ENCODE measurements around the gene CACYBP.

Gene CACYBP, protein sequence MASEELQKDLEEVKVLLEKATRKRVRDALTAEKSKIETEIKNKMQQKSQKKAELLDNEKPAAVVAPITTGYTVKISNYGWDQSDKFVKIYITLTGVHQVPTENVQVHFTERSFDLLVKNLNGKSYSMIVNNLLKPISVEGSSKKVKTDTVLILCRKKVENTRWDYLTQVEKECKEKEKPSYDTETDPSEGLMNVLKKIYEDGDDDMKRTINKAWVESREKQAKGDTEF

DNA sequence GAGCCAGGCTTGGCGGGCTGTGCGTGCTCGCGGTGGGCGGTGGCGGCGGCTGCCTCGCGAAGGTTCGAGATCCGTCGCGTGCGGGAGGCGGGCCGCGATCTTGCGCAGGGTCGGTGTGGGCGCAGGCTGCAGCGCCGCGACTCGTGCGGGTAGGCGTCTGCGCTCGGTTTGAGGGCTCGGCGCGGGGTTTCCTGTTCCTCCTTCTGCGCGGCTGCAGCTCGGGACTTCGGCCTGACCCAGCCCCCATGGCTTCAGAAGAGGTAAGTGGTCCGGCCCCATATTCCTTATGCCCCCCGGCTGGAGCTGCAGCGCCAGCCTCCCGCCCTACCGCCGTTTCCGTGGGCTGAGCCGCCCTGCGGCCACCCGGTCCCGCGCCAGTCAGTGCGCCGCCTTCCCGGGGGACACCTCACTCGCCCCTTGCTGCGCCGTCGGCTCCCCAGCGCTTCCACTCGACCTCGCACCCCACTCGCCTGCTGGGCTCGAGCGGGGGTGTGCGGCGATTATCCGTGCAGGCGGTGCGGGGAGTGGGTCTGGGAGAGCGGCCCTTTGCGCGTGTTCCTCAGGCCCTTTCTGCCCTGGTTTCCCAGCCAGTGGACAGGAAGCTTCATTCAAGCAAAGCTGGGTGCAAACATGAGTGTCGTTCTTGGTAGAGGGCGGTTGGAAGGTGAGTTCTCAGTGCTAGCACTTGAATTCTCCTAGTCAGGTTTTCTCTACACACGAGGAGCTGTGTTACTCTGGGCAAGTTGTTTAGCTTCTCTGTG lies at the start of gene CACYBP:
CACYBP (plus strand) TSS at position 12 of the 761 bp plus-strand sequence; CDS start at position 246, 234 bp downstream.
- H3K27ac ChIP-seq = peak within 1 kb of the TSS; percentile 95
- no peak for DNase-seq (ENCODE audit: low read depth, low spot score)

DNA sequence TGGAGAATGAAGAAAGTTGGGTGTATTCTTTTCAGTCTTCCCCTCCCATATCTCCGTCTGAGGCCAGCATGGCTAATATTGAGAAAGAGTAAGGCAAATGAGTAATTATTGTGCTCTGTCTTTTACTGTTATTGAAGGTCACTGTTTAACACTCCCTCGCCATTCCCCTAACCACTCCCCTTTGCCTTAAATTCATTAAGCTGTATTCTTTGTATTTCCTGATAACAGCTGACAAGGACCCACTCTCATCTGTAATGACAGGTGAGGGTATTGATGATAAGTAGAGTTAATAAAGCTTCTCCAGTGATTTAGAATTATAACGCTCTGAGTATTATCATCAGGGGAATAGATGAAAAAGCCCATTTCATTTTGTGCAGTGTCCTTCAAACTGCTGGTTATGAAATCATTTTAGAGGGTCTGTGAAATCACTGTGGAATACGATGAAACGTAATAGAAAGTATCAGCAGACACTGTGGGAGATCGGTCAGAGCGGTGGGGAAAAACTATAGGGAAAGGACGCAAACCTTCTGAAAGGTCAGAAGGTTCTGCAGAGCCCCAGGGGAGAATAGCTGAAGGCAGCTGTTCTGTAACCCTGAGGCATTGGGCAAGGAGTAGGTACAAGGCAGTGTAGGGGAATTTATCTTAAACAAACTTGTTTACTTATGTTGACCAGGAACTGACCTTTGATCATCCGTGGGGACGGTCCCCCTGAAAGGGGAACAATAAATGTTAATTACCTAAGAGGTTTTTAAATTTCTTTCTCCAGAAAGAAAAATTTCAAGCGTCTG lies 46.3 kb upstream of the CACYBP start:
- H3K27ac ChIP-seq = no peak overlapping the region
- DNase-seq (ENCODE audit: low read depth, low spot score) = no peak

DNA sequence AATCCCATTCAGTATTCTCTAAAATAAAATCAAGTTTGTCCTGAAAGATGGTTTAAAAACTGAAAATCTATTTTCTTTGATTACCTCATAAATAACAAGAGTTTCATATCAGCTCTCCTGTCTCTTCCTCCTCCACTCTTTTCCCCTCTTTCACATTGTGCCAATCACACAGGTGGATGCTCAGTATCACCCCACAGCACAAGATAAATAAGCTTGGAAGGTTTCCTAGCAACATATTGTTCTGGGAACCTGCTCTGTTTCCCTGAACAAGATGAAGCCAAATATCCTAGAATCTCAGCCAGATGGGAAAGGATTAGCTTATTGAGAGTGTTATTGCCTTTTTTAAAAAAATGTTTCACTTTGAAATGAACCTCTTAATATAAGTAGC lies 45.7 kb upstream of the CACYBP start:
- no peak for DNase-seq (ENCODE audit: low read depth, low spot score)
- no peak overlapping the region for H3K27ac ChIP-seq

DNA sequence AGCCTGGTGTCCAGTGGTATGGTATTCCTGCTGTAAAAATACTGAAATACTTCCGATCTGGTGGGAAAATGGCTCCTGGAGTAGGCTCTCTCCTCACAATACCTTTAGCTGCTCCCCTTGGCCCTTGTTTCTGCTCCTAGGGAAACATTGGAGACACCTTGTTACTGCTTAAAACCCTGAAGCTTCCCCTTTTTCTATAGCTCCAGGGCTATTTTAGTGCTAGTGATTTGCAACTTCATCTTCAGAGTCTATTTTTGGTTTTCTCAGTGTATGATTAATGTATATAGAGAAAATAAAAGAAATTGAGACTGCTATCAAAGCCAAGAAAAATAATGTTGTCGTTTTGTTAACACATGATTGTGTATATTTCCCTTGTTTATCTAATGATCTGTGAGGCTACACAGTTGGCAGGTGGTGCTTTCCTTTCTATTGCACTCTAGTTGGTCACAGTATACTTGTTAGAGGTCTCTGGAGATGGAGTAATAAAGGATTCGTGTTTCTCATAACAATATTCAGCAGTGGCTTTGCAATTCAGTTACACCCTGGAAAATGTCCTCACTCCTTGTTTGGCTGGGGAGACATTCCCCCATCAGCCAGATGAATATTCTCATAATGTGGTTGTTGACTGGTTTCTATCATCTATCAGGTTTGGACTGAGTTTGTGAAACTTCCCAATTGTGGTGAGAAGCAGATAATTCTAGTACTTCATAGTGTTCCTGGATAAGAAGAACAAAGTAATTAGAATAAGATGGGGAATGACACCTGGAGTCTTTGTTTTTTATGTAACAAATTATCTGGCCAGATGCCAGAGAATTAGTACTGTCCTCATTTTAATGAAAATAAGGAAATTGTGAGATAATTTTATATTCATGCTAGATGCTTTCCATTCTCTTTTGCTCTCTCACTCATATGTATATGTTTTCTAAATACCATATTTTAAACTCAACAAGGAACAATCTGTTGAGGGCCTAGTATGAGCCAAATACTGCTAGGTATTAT lies 44.8 kb upstream of the CACYBP start:
- no peak for DNase-seq (ENCODE audit: low read depth, low spot score)
- H3K27ac ChIP-seq = no peak overlapping the region

DNA sequence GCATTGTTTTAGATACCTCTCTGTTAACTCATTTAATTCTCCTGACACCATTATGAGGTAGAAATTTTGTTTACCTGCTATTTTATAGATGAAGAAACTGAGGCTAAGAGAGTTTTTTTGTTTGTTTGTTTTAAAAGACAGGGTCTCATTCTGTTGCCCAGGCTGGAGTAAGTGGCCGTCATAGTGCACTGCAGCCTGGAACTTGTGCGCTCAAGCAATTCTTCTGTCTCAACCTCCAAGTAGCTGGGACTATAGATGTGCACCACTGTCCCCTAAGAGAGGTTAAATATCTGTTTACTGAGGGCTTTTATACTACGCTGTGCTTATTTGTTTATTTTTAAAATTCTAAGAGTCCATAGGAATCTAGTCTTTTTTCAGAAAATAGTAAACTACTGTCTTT lies 43.7 kb upstream of the CACYBP start:
- no peak for DNase-seq (ENCODE audit: low read depth, low spot score)
- H3K27ac ChIP-seq = no peak overlapping the region

DNA sequence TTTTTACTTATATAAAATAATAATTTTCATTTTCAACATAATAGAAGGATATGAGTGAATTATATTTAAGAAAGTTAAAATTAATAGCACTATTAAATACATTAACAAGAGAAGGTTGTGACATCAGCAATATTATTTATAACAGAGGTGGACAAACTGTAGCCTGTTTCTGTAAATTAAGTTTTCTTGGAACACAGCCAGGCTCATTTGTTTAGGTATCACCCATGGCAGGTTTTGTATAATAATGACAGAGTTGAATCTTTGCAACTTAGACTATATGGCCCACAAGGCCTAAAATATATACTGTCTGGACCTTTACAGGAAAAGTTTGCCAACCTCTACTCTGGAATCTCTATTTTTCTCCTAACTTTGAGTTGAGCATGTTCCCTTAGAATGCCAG lies 42.8 kb upstream of the CACYBP start:
- H3K27ac ChIP-seq = no peak overlapping the region
- DNase-seq (ENCODE audit: low read depth, low spot score) = no peak

DNA sequence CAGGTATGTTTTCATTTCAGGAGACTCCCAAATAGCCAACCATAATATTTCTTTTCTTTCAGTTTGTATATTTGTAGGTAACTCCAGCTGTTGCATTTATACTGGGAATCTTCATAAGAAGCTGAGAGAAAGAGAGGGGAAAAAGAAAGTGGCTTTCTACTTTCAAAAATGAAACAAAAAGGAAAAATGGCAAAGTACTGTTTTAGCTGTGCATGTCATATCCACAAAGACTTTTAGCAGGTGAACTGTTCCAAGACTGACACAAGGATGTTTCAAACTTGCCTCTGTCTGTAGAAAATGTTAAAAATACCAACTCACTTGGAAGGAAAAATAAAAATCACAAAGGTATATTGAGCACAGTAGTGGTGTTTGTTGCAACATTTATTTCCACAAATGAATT lies 41.9 kb upstream of the CACYBP start:
- no peak for DNase-seq (ENCODE audit: low read depth, low spot score)
- H3K27ac ChIP-seq = no peak overlapping the region

DNA sequence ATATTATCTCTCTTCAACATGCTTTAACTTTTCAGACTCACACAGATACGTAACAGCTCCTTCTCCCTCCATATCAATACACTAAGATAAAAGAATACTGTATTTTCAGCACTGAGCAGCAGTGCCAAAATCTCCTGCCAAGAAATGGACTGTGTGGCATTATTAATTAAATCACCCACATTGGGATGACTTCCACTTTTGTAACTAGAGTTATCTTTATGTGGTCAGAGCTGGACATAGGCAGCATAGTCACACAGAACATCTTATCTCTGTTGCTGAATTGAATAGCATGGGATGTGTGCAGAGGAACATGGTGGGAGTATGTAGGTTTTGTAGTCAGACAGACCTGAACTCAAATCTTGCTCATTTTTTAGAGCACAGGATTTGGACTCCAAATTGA lies 41.4 kb upstream of the CACYBP start:
- H3K27ac ChIP-seq = no peak overlapping the region
- DNase-seq (ENCODE audit: low read depth, low spot score) = no peak

DNA sequence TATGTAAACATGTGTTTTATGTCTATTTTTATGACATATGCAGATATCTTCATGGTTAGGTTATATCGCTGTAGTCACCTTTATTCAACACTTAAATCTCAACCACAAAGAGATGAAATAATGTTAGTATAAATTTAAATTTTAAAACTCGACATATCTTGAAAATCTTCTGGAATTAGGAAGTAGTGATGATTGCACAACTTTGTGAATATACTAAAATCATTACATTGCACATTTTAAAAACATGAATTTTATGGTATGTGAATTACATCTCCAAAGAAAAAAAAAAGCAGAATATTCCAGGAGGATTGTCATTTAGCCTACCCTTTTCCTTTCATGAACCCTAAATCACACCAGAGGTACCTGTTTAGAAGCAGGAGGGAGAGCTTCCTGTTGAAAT lies 39.4 kb upstream of the CACYBP start:
- DNase-seq (ENCODE audit: low read depth, low spot score) = no peak
- H3K27ac ChIP-seq = no peak overlapping the region

DNA sequence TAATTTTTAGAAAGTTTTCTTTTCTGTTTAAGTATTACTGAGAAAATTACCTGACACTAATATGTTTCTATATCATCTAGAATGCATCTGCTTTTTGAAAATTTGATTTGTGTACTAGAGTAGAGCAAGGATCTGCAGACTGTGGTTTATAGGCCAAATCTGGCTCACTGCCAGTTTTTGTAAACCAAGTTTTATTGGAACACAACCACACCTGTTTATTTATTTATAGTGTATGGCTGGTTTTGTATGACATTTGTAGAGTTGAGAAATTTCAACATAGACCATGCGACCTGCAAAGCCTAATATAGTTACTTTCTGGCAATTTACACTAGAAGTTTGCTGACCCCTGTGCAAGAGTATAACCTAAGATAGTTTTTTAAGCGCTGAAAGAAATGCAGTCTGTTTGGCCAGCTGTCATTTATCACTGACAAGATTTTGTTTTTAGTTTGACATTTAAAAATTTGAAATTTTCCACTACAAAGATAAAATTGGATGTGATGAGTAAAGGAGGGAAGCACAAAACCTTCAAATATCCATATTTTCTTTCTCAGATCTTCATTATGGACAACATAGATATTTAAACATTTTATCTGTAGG lies 36.1 kb upstream of the CACYBP start:
- DNase-seq (ENCODE audit: low read depth, low spot score) = no peak
- H3K27ac ChIP-seq = peak overlapping the region; percentile 65

DNA sequence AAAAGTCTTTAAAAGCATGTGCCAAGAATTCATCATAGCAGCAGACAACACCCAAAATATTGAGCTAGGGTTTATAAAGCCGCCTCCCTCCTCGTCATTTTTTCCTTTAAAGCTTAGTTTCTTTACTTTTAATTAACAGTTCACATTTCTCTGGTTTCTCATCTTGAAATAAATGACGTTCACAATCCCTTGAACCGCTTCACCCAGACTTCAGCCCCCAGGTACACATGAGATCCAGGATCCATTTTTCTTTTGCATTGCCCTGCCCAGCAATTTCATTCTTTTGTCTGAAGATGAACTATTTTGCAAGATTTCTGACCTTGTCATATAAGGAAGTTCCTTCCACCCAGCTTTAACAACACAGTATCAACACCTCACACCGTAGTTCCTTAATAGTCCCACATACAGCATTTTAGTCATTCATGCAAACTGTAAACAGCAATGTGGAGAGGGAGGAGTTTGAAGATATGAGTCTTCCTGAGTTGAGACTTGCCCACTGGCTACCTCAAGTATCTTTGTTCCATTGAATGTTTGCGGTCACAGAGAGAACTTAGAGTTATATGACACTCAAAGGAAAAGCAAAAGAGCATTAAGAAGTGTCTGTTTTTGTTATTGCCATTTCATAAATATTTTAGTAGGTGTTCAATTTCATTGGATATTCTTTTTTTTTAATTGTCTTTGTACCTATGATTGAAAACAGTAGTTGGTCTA lies 35.3 kb upstream of the CACYBP start:
- peak overlapping the region; percentile 65 for H3K27ac ChIP-seq
- peak; percentile 95 for DNase-seq (ENCODE audit: low read depth, low spot score)

DNA sequence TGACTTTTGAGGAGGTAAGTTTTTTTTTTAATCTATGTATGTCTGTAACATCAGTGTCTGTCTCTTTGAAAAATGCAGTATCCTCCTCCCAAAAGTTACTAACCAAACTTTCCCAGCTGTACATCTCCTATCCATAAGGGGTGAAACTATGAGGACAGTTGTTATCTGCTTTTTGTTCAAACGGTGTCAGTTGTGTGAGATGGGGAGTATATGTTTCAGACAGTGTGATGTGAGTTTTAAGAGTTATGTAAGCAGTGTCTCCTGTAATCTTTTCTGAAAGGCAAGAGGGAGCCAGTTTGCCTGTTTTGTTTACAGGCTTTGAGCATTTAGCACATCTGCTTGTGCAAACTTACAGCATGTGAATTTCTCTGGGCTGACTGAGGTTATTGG lies 34.8 kb upstream of the CACYBP start:
- DNase-seq (ENCODE audit: low read depth, low spot score) = no peak
- peak overlapping the region; percentile 65 for H3K27ac ChIP-seq

DNA sequence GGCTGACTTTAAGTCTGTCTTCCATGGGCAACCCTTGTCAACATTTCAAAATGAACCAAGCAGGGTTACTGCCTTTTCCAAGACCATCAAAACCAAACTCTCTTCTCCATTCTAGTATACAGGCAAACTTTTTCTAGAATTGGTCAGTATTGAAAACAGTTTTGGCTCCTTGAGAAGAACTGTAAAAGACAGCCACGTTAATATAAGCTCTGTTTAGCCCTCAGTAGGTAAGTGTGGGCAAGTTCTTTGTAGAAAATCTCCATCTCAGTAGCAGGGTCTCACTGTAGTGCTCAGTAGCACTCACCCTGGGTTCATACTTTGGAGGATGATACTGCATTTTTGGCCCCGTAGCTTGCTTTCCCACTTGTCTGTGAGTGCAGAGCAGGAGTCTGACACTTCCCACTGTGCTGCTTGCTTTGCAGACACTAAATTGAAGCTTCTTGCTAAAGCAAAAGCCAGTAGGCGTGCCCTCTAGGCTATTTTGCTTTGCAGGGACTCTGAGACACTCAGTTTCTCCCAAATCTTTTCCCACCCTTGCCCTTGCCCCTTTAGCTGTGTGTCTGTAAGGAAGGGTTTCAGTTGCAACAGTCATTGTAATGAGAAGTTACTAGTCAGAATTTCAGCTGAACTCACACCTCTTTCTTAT lies 34.3 kb upstream of the CACYBP start:
- peak overlapping the region; percentile 65 for H3K27ac ChIP-seq
- no peak for DNase-seq (ENCODE audit: low read depth, low spot score)

DNA sequence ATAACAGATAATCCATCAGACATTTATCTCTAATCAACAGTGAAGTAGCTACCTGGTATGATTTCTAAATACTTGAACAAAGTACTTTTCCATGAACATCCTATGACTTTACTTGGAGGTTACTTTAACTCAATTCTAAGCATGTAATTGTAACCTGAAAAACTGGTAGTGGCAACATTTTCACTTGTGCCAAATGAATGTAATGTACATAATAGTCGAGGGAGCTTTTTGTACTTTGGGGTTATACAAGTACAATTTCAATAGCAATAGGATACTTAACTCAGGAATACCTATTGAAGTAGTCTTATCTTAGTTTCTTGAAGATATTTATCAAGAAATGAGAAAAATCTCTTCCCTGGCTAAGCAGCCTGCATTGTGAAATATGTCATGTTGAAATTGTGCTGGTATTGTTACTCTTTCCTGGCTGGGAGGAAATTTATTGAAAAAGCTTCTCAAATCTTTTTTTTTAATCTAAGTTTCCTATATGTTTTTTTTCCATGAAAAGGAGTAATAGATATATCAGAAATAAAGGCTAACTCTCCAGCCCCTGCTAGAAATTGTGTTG lies 33.7 kb upstream of the CACYBP start:
- peak overlapping the region; percentile 65 for H3K27ac ChIP-seq
- DNase-seq (ENCODE audit: low read depth, low spot score) = no peak

DNA sequence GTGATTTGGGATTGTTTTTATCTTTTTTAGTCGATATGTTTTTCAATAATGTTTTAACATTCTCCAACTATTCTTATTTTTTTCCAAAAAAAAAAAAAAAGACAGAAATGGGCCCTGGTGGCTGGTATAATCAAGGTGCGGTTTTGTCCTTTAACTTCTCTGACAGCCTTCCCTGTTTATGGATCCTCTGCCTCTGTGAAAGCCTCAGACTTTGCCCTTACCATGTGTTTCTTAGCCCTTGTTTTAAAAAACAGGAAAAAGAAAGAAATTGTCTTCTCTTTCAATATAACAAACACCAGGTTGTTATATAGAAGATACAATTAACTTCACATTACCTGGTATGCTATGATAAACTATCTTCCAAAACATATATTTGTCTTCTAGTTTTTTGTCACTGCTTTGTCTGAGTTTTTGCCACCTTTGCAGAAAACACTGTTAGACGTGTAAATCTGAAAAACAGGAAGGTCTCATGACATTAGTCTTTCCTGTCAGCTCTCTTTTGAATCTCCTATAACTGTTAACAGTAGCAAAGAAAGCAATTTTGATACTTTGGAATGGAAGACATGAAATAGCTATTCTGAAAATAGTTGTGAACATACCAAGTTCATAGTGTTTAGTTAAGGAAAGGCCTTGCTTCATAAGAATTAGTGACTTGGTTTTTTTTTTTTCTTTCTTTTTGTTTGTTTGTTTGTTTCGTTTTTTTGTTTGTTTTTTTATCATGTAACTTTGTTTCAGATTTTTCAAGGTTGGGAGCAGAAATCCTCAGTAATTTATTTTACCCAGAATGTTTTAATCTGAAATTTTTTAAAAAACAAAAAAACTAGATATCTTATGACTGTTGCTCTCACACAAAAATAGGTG lies 31.7 kb upstream of the CACYBP start:
- H3K27ac ChIP-seq = no peak overlapping the region
- no peak for DNase-seq (ENCODE audit: low read depth, low spot score)

DNA sequence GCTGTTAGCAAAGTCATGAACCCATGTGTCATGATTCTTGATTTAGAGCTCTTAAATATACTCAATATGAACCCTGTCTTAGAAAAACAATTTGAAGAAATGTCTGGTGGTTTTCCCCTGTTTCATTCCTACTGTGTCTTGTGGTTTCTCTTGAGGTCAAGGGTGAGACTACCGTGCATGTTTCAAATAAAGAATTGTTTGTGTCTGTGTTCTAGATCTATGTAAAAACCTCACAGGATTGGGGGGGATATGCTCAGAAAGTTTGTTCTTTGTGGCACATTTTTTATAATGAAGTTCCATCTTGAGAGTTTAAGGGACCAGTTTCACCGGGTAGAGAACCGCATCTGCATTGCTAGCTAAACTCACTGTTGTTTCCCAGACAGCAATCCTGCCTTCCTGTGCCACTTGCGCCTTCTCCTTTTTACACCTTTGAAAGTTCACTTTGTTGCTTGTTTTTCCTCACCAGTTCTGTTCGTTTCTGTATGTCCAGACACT lies 30.9 kb upstream of the CACYBP start:
- DNase-seq (ENCODE audit: low read depth, low spot score) = no peak
- no peak overlapping the region for H3K27ac ChIP-seq

DNA sequence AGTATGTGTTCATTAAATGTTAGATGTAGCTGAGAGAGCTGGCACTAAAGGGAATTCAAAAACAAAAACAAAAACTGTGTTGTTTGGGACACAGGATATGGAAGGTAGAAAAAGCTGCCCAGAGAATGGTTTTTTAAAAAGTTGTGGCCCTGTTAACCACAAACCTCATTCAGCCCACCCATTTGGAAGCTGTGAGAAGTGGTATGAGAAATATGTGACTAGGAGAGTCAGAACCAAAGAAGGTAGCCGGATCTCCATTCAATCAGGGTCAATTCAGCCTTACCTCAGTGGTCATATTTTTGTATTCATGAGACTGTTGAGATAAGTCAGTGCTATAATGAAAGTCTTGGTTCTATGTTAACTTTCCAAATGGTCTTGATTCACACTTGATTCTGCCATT lies 29.8 kb upstream of the CACYBP start:
- no peak overlapping the region for H3K27ac ChIP-seq
- DNase-seq (ENCODE audit: low read depth, low spot score) = no peak
